Activated CD8-positive, alpha-beta memory T cell treated with anti-CD3 and anti-CD28 coated beads, Interleukin-2, amount 10 ng/mL, durations not matched to agents 7 days and 5 days (primary cell): ENCODE measurements around the gene TRIM71. TPM values are rescaled to one million over a fixed set of nuclear protein-coding genes. Genes with fewer than 3 reads are reported as not detected.
"Not testable (repeated sequence)": the region's sequence is repeated elsewhere in the genome, so short reads cannot be mapped to it uniquely, and the experiment has no call there.

ENCODE experiments used
- ATAC-seq: fragments of 150-1000 bp; cut with Tn5 transposase; one replicate; pipeline ENCODE4 v1.10.0; 2021; ENCODE audit warnings: moderate library complexity
- CTCF ChIA-PET: fragments of 350-600 bp; sonication (Branson Sonifier 250); formaldehyde crosslinking; loops from one replicate; lab custom pipeline; 2021; ENCODE audit warnings: antibody characterized with exemption; lab: Charles Lee
- DNase-seq: peaks from one replicate; pipeline ENCODE4 v3.0.0-alpha.2; 2020
- H3K27ac Mint-ChIP-seq: one replicate; pipeline ENCODE4 v1.8.0; 2021; ENCODE audit warnings: mild to moderate bottlenecking, mixed read lengths
- H3K27me3 Mint-ChIP-seq: one replicate; pipeline ENCODE4 v1.8.0; 2021; ENCODE audit warnings: mixed read lengths
- H3K36me3 Mint-ChIP-seq: one replicate; pipeline ENCODE4 v1.8.0; 2021; ENCODE audit warnings: mild to moderate bottlenecking, mixed read lengths
- H3K4me1 Mint-ChIP-seq: one replicate; pipeline ENCODE4 v1.8.0; 2021; ENCODE audit warnings: mixed read lengths
- H3K4me3 Mint-ChIP-seq: one replicate; pipeline ENCODE4 v1.8.0; 2021; ENCODE audit warnings: mild to moderate bottlenecking, moderate library complexity, mixed read lengths
- H3K9me3 Mint-ChIP-seq: one replicate; pipeline ENCODE4 v1.8.0; 2022; ENCODE audit warnings: low read depth, mixed read lengths
- total RNA-seq, 2 experiments: library from RNA; stranded (reverse); gene quantifications; one replicate each; pipeline ENCODE4 v1.2.3, GENCODE V29; 2021

Gene TRIM71
- total RNA-seq, 2 experiments from 2014 or later: 0.09 TPM; not detected in 1

DNA sequence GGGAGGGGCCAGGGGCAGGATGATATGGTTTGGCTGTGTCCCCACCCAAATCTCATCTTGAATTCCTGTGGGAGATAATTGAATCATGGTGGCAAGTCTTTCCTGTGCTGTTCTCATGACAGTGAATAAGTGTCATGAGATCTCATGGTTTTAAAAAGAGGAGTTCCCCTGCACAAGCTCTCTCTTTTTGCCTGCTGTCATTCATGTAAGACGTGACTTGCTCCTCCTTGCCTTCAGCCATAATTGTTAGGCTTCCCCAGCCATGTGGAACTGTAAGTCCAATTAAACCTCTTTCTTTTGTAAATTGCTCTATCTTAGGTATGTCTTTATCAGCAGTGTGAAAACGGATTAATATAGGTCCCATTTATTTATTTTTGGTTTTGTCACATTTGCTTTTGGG is 113.5 kb downstream of the TRIM71 start:
- not testable (repeated sequence) for H3K4me1 Mint-ChIP-seq

DNA sequence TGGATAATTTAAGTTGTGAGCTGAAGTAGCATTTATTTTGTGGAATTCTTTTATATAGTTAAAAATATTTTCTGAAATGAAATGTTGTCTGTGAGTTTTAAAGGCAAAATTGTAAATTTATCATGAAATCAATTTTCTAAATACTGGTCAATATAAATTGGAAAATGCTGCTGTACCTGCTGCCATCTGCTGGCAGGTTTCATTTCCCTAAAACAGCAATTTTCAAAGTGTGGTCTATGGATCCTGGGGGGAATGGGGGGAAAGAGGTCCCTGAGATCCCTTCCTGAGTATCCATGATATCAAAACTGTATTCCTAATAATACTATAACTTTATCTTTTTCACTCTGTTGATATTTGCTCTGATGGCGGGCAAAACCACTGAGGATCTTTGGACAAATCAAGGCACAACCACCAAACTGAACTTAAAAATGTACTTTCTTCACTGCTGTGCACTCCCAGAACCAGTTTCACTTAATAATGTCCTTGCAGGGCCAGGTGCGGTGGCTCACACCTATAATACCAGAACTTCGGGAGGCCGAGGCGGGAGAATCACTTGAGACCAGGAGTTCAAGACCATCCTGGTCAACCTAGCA is 116.4 kb downstream of the TRIM71 start:
- no peak overlapping the region for H3K4me3 Mint-ChIP-seq
- ATAC-seq (no peak), DNase-seq (no peak)
- peaks cover 2% of the 10 kb centered on the region for H3K27me3 Mint-ChIP-seq
- H3K9me3 Mint-ChIP-seq: no peaks in the 10 kb centered on the region
- no peak overlapping the region for H3K27ac Mint-ChIP-seq
- H3K4me1 Mint-ChIP-seq: no peaks in the 10 kb centered on the region
- H3K36me3 Mint-ChIP-seq: no peaks in the 10 kb centered on the region
- CTCF ChIA-PET: interaction anchor here (1.1 to 2.2 kb wide), 5 partner anchors 24 to 202 kb away, joined by 3 to 6 read pairs (median 4); no protein-coding TSS in a partner anchor

More for the DNA sequence above, 113.5 kb downstream of the TRIM71 start:
- H3K9me3 Mint-ChIP-seq, H3K36me3 Mint-ChIP-seq, CTCF ChIA-PET, H3K4me3 Mint-ChIP-seq, H3K27ac Mint-ChIP-seq, ATAC-seq, DNase-seq: not testable (repeated sequence)
- peaks cover 17% of the 10 kb centered on the region for H3K27me3 Mint-ChIP-seq

GRCh38 chr3:32937331-32937730 is 119.5 kb downstream of the TRIM71 start:
- Mint-ChIP-seq H3K9me3 (no peaks in the 10 kb centered on the region), H3K27ac (no peak overlapping the region), H3K4me1 (no peaks in the 10 kb centered on the region), H3K27me3 (peaks cover 2% of the 10 kb centered on the region), H3K36me3 (no peaks in the 10 kb centered on the region), H3K4me3 (no peak overlapping the region)
- no peak for ATAC-seq
- CTCF ChIA-PET: interaction anchor here (0.7 kb wide), 1 partner anchor 95 kb away, joined by 3 read pairs; no protein-coding TSS in a partner anchor
- no peak for DNase-seq

DNA sequence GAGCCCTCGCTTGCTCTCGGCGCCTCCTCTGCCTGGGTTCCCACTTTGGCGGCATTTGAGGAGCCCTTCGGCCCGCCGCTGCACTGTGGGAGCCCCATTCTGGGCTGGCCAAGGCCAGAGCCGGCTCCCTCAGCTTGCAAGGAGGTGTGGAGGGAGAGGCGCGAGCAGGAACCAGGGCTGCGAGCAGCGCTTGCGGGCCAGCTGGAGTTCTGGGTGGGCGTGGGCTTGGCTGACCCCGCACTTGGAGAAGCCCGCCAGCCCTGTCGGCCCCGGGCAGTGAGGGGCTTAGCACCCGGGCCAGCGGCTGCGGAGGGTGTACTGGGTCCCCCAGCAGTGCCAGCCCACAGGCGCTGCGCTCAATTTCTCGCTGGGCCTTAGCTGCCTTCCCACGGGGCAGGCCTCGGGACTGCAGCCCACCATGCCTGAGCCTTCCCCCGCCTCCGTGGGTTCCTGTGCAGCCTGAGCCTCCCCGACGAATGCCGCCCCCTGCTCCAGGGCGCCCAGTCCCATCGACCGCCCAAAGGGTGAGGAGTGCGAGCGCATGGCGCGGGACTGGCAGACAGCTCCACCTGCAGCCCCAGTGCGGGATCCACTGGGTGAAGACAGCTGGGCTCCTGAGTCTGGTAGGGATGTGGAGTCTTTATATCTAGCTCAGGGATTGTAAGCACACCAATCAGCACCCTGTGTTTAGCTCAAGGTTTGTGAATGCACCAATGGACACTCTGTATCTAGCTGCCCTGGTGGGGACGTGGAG is 121.9 kb downstream of the TRIM71 start:
- not testable (repeated sequence) for DNase-seq, ATAC-seq, H3K27ac Mint-ChIP-seq, H3K4me3 Mint-ChIP-seq, H3K4me1 Mint-ChIP-seq, H3K9me3 Mint-ChIP-seq, H3K27me3 Mint-ChIP-seq, H3K36me3 Mint-ChIP-seq
- CTCF ChIA-PET: interaction anchor here (1.3 kb wide), 1 partner anchor 13 kb away, joined by 3 read pairs; no protein-coding TSS in a partner anchor

DNA sequence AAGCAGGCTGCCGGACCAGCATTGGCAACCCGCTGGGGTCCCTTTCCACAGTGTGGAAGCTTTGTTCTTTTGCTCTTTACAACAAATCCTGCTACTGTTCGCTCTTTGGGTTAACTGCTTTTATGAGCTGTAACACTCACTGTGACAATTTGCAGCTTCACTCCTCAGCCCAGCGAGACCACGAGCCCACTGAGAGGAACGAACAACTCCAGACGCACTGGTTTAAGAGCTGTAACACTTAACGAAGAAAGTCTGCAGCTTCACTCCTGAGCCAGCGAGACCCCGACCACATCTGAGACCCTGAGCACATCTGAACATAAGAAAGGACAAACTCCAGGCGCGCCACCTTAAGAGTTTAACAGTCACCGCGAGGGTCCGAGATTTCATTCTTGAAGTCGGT is 122.9 kb downstream of the TRIM71 start:
- DNase-seq (no peak), ATAC-seq (no peak)
- no peak overlapping the region for H3K4me3 Mint-ChIP-seq
- no peak overlapping the region for H3K27ac Mint-ChIP-seq
- H3K36me3 Mint-ChIP-seq: no peaks in the 10 kb centered on the region
- CTCF ChIA-PET: interaction anchor here (1.3 kb wide), 1 partner anchor 14 kb away, joined by 3 read pairs; no protein-coding TSS in a partner anchor
- no peaks in the 10 kb centered on the region for H3K4me1 Mint-ChIP-seq
- H3K27me3 Mint-ChIP-seq: peaks cover 2% of the 10 kb centered on the region
- H3K9me3 Mint-ChIP-seq: no peaks in the 10 kb centered on the region

GRCh38 chr3:32945136-32945535 is 127.3 kb downstream of the TRIM71 start:
- peaks cover 21% of the 10 kb centered on the region for H3K4me1 Mint-ChIP-seq
- H3K27ac Mint-ChIP-seq: no peak overlapping the region
- no peaks in the 10 kb centered on the region for H3K9me3 Mint-ChIP-seq
- no peaks in the 10 kb centered on the region for H3K36me3 Mint-ChIP-seq
- ATAC-seq (no peak), DNase-seq (peak; percentile 12)
- no peaks in the 10 kb centered on the region for H3K27me3 Mint-ChIP-seq
- CTCF ChIA-PET: interaction anchor here (0.7 to 9.8 kb wide), 2 partner anchors 119 to 126 kb away, joined by 3 to 203 read pairs; no protein-coding TSS in a partner anchor
- no peak overlapping the region for H3K4me3 Mint-ChIP-seq

GRCh38 chr3:32945598-32945997 is 127.8 kb downstream of the TRIM71 start:
- H3K4me1 Mint-ChIP-seq: peaks cover 24% of the 10 kb centered on the region
- not testable (repeated sequence) for H3K36me3 Mint-ChIP-seq, H3K9me3 Mint-ChIP-seq, ATAC-seq, H3K4me3 Mint-ChIP-seq, H3K27ac Mint-ChIP-seq, H3K27me3 Mint-ChIP-seq
- peak; percentile 50 for DNase-seq
- CTCF ChIA-PET: interaction anchor here (0.7 to 9.8 kb wide), 3 partner anchors 85 to 125 kb away, joined by 3 to 203 read pairs (median 43); no protein-coding TSS in a partner anchor

DNA sequence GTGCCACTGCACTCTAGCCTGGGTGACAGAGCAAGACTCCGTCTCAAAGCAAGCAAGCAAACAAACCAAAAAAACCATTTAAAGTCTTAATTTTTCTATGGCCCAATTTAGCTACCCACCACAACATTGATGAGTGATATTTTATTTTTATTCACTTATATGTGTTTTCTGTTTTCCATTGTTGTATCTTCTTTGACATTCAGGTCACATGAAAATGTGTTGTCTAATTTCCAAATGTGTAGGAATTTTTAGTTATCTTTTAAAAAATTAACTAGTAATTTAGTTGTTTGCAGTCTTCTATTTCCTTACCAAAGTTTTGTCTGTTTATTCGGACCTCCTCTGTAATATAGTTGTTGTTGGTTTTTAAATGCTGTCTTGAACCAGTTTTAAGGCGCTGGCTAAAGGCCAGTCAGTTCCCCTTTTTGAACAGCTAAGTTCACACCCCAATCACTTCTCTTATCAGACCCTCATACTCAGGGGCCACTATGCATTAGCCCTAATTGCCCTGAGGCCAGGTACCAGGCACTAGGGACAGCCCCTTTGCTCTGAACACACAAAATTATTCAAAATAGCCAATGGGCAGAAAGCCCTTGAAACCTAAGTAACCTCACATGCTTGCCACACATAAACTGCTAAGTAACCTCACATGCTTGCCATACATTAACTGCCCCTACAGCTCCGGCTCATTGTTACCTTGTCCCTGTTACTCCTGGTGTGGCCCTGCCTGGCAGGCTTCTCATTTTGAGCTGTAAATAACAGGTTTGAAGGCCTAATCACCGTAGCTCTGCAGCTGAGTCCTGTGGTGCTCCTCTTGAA is 129.4 kb downstream of the TRIM71 start:
- H3K4me3 Mint-ChIP-seq: no peak overlapping the region
- H3K9me3 Mint-ChIP-seq: no peaks in the 10 kb centered on the region
- peaks cover 7% of the 10 kb centered on the region for H3K36me3 Mint-ChIP-seq
- no peaks in the 10 kb centered on the region for H3K27me3 Mint-ChIP-seq
- DNase-seq: no peak
- peak; percentile 10 for ATAC-seq
- H3K4me1 Mint-ChIP-seq: peaks cover 38% of the 10 kb centered on the region
- no peak overlapping the region for H3K27ac Mint-ChIP-seq
- CTCF ChIA-PET: interaction anchor here (0.8 to 9.8 kb wide), 29 partner anchors 14 to 770 kb away, joined by 3 to 203 read pairs (median 4); partner anchors contain the start of genes CLASP2 and CRTAP

Other genes starting within 250 kb of the TRIM71 start
- gene DYNC1LI1, start 247.1 kb upstream of the TRIM71 start, total RNA-seq: 10 to 100 TPM; 31.1 to 32.7 TPM
- 10 to 100 TPM; 52.8 to 55.4 TPM for gene CNOT10, start 132.8 kb upstream of the TRIM71 start, total RNA-seq
- gene CCR4, start 133.6 kb downstream of the TRIM71 start, total RNA-seq: 10 to 100 TPM; 22.8 to 42.1 TPM